Measurements from ENCODE around the gene ADAMTS7. TPM values are rescaled to one million over a fixed set of nuclear protein-coding genes. Genes with fewer than 3 reads are reported as not detected.

Gene ADAMTS7
- total RNA-seq, 1 donor from 2014 or later: 2.6 TPM

GRCh38 chr15:78726870-78727551 is 84.3 kb downstream of the ADAMTS7 start:
- peak in 1 of 2 donors; percentile 10 for DNase-seq (ENCODE audit: low read depth in 2 of 2)

- DNase-seq (ENCODE audit: low read depth in 2 of 2): peak in 1 of 2 donors; percentile 24
Measured at GRCh38 chr15:78719819-78720450, 91.3 kb downstream of the ADAMTS7 start.

DNA sequence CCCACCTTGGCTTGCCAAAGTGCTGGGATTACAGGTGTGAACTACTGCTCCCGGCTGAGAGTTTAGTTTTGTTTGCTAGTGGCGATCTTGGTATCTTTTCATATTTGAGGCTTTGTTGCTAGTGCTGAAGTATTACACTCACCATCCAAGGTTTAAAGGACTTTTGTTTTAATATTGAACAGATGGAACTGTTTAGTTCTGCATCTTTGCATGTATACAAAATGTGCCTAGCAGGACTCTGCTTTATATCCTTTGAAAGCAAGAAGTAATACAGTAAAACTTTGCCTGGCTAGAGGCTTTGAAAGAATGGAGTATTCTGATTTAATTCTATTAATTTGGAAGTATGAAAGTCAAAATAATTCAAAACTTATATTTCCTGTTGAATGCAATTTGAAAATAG is 92.4 kb downstream of the ADAMTS7 start:
- DNase-seq (ENCODE audit: low read depth in 2 of 2): no peak

DNA sequence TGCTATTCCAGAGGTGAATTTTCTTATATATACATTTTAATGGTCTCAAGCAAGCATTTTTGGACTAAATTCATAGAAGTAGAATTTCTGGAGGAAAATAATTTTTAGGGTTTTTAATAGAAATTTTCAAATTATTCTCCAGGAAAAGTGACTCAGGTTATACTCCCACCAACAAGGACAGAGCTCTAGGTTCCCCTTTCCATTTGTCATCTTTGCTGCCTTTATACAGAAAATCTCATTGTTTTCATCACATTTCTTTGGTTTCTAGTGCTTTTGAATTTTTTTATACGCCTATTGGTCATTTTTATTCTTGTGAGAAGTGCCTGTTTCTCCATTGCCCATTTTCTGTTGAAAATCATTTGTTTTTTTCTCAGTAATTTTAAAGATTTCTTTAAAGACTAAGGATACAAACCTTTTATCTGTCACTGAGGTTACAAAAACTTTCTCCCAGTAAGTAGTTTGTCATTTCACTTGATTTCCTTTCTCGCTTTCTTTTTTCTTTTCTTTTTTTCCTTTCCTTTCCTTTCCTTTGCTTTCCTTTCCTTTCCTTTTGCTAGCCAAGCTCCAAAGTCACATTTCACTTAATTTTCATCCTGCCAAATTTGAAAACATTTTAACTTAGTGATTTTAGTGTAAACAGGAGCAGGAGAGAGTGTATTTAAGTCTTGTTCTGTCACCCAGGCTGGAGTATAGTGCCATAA is 93.2 kb downstream of the ADAMTS7 start:
- DNase-seq (ENCODE audit: low read depth in 2 of 2): no peak

DNA sequence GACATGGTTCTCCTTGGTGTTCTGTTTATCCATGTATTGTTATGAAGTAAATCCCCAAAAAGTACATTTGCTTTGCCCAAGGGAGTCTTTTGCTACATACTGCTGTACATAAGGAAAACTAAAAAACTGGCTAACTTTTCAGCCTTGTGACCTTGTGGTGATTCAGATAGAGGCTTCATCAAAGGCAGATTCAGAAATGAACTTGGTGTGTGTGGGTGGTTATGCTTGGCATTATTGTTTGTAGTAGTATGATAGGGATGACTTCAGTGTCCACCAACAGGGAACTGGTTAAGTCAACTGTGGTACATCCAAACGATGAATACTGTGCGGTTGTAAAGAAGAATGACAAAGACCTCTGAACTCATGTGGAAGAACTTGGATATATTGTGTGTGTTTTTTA is 94.6 kb downstream of the ADAMTS7 start:
- DNase-seq (ENCODE audit: low read depth in 2 of 2): no peak

GRCh38 chr15:78715930-78716329 is 95.3 kb downstream of the ADAMTS7 start:
- DNase-seq (ENCODE audit: low read depth in 2 of 2): peak in 1 of 2 donors; percentile 78

DNA sequence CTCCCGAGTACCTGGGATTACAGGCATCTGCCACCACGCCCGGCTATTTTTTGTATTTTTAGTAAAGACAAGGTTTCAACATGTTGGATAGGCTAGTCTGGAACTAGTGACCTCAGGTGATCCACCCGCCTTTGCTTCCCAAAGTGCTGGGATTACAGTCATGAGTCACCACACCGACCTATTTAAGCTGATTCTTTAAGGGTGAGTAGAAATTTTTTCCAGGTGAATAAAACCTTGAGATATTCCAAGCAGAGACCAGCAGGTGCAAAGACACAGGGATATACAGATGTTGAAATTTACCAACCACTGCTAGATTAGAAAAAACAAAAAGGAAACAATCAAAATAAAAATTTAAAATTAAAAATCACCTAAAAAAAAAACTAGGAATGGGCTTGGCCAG is 95.8 kb downstream of the ADAMTS7 start:
- DNase-seq (ENCODE audit: low read depth in 2 of 2): no peak

DNA sequence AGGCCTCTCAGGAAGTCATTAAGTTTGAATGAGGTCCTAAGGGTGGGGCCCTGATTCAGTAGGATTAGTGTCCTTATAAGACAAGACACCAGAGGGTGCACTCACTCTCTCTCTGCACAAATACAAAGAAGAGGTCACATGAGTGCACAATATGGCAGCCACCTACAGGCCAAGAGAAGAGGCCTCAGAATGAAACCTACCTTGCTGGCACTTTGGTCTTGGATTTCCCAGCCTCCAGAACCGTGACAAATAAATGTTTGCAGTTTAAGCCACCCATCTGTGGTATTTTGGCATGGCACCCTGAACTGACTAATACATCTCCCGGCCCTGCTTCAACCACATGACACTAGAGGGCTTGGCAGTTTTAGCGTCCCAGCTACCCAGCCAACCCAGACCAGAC is 96.4 kb downstream of the ADAMTS7 start:
- DNase-seq (ENCODE audit: low read depth in 2 of 2): no peak

GRCh38 chr15:78712797-78713515 is 98.3 kb downstream of the ADAMTS7 start:
- DNase-seq (ENCODE audit: low read depth in 2 of 2): no peak

GRCh38 chr15:78711638-78712037 is 99.6 kb downstream of the ADAMTS7 start:
- DNase-seq (ENCODE audit: low read depth in 2 of 2): no peak

- peak; percentile 40 to 47 for DNase-seq (ENCODE audit: low read depth in 2 of 2)
Measured at GRCh38 chr15:78709263-78709882, 101.9 kb downstream of the ADAMTS7 start.

Other genes starting within 250 kb of the ADAMTS7 start
- 1.8 and 2.4 TPM in 2 replicates for gene CHRNA5, start 245.9 kb downstream of the ADAMTS7 start, total RNA-seq
- not detected in 2 replicates for gene CHRNA3, start 190.5 kb downstream of the ADAMTS7 start, total RNA-seq
- gene CHRNB4, start 170.3 kb downstream of the ADAMTS7 start, total RNA-seq: not detected in 2 replicates
- gene MORF4L1, start 61.4 kb upstream of the ADAMTS7 start, total RNA-seq: 224 and 247 TPM in 2 replicates
- 33.3 and 55.6 TPM in 2 replicates for gene CTSH, start 133.6 kb upstream of the ADAMTS7 start, total RNA-seq

Measured in lung microvascular endothelial cell (primary cell).